Fibroblast of skin of right biceps (primary cell): ENCODE data around the gene GPR75.

Experiments
- DNase-seq: peaks from one replicate; pipeline ENCODE4 v3.0.0-alpha.2; 2013

GPR75 gene

GRCh38 chr2:53859206-53860181, at the start of gene GPR75:
TSS of gene GPR75 (minus strand) at chr2:53859967. CDS start at chr2:53854756, 5,211 bp downstream.
- DNase-seq: peak; percentile 24

- no peak for DNase-seq
Measured at GRCh38 chr2:53907582-53907981, 47.8 kb upstream of the GPR75 start.

- DNase-seq: no peak
Measured at GRCh38 chr2:53905396-53905795, 45.6 kb upstream of the GPR75 start.

- no peak for DNase-seq
Measured at GRCh38 chr2:53903011-53903410, 43.2 kb upstream of the GPR75 start.

- DNase-seq: no peak
Measured at GRCh38 chr2:53901192-53901591, 41.4 kb upstream of the GPR75 start.

- peak; percentile 55 for DNase-seq
Measured at GRCh38 chr2:53896864-53897263, 37.1 kb upstream of the GPR75 start.

- no peak for DNase-seq
Measured at GRCh38 chr2:53886406-53887280, 26.9 kb upstream of the GPR75 start.

GRCh38 chr2:53884883-53885282, 25.1 kb upstream of the GPR75 start:
- no peak for DNase-seq

- DNase-seq: no peak
Measured at GRCh38 chr2:53881986-53882385, 22.2 kb upstream of the GPR75 start.

GRCh38 chr2:53881360-53881759, 21.6 kb upstream of the GPR75 start:
- DNase-seq: no peak

- DNase-seq: peak; percentile 78
Measured at GRCh38 chr2:53880756-53881155, 21.0 kb upstream of the GPR75 start.

GRCh38 chr2:53877556-53877955, 17.8 kb upstream of the GPR75 start:
- peak; percentile 18 for DNase-seq

- no peak for DNase-seq
Measured at GRCh38 chr2:53877112-53877511, 17.3 kb upstream of the GPR75 start.

GRCh38 chr2:53874401-53874950, 14.7 kb upstream of the GPR75 start:
- no peak for DNase-seq

GRCh38 chr2:53867773-53868172, 8.0 kb upstream of the GPR75 start:
- DNase-seq: no peak

- DNase-seq: no peak
Measured at GRCh38 chr2:53867169-53867568, 7.4 kb upstream of the GPR75 start.

- no peak for DNase-seq
Measured at GRCh38 chr2:53865962-53866361, 6.2 kb upstream of the GPR75 start.

GRCh38 chr2:53865264-53865663, 5.5 kb upstream of the GPR75 start:
- no peak for DNase-seq

GRCh38 chr2:53863538-53864227, 3.9 kb upstream of the GPR75 start:
- DNase-seq: no peak

GRCh38 chr2:53861824-53862223, 2.1 kb upstream of the GPR75 start:
- DNase-seq: no peak

GRCh38 chr2:53856272-53856671, 3.5 kb downstream of the GPR75 start:
- no peak for DNase-seq

- DNase-seq: no peak
Measured at GRCh38 chr2:53854678-53855077, 5.1 kb downstream of the GPR75 start.

- DNase-seq: no peak
Measured at GRCh38 chr2:53852532-53852931, 7.2 kb downstream of the GPR75 start.
